Breast epithelium (tissue), 3 donors: ENCODE results near the gene ADCYAP1R1.

Experiments
- POLR2A ChIP-seq: fragments of 450-650 bp; IDR thresholded peaks from one replicate; pipeline ENCODE4 v1.6.1; 2016; ENCODE audit warnings: antibody characterized with exemption, mild to moderate bottlenecking, moderate library complexity
- TF ChIP-seq, protein P1 (sequence below), 3 donors: fragments of 450-650 bp; IDR thresholded peaks; one replicate each; pipeline ENCODE4 v1.5.1; 2016 to 2017; ENCODE audit warnings: antibody characterized with exemption in 3 of 3, mild to moderate bottlenecking in 3 of 3, moderate library complexity in 3 of 3

- TF ChIP-seq, protein P1, sequence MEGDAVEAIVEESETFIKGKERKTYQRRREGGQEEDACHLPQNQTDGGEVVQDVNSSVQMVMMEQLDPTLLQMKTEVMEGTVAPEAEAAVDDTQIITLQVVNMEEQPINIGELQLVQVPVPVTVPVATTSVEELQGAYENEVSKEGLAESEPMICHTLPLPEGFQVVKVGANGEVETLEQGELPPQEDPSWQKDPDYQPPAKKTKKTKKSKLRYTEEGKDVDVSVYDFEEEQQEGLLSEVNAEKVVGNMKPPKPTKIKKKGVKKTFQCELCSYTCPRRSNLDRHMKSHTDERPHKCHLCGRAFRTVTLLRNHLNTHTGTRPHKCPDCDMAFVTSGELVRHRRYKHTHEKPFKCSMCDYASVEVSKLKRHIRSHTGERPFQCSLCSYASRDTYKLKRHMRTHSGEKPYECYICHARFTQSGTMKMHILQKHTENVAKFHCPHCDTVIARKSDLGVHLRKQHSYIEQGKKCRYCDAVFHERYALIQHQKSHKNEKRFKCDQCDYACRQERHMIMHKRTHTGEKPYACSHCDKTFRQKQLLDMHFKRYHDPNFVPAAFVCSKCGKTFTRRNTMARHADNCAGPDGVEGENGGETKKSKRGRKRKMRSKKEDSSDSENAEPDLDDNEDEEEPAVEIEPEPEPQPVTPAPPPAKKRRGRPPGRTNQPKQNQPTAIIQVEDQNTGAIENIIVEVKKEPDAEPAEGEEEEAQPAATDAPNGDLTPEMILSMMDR (IDR thresholded peaks at IDR 0.05), result no peak
- TF ChIP-seq POLR2A, result no peak
Observed at GRCh38 chr7:31113660-31114059, 61.6 kb downstream of the ADCYAP1R1 start.
